Fibroblast of mammary gland (primary cell): ENCODE results near the gene CEP112.
A peak's percentile ranks its signal among the peaks of the same experiment; 100 is the strongest.

Experiments used
- DNase-seq: peaks from one replicate; pipeline ENCODE4 v3.0.0-alpha.2; 2010; ENCODE audit warnings: low read depth
- H3K4me3 ChIP-seq: 2 replicates; pipeline ENCODE4 v1.5.1; 2011; ENCODE audit warnings: low read depth, mild to moderate bottlenecking, low read length, moderate library complexity; ENCODE audit not compliant: control insufficient read depth
- CTCF ChIP-seq: conservative IDR thresholded peaks from 2 replicates; pipeline ENCODE4 v1.5.1; 2011; ENCODE audit warnings: low read depth, low read length, inconsistent platforms; ENCODE audit not compliant: control insufficient read depth, insufficient read depth

CEP112 gene

GRCh38 chr17:65990593-65990992 lies 201.3 kb downstream of the CEP112 start:
- DNase-seq: no peak
- TF ChIP-seq CTCF: no peak
- H3K4me3 ChIP-seq: no peak overlapping the region

GRCh38 chr17:65988451-65988850 lies 203.5 kb downstream of the CEP112 start:
- H3K4me3 ChIP-seq: no peak overlapping the region
- no peak for TF ChIP-seq CTCF
- DNase-seq: no peak

DNA sequence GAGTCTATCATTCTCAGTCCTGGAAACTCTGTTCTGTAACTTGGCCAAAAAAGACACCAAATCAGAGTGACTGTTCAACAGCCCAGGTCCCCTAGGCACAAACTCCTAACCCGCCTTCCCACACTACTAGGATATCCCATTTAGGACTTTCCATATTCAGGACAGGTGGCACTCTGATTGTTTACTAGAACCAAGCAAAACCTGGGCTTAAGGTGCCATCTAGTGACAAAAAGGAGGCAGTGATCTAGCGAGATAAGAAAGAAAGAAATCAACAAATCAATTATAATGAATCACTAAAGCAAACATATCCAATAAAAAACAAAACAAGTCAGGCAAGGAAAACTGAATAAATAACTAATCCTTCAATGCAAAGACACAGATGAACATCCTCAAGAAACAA lies 203.9 kb downstream of the CEP112 start:
- DNase-seq: peak; percentile 48
- no peak overlapping the region for H3K4me3 ChIP-seq
- peak; percentile 55 for TF ChIP-seq CTCF

DNA sequence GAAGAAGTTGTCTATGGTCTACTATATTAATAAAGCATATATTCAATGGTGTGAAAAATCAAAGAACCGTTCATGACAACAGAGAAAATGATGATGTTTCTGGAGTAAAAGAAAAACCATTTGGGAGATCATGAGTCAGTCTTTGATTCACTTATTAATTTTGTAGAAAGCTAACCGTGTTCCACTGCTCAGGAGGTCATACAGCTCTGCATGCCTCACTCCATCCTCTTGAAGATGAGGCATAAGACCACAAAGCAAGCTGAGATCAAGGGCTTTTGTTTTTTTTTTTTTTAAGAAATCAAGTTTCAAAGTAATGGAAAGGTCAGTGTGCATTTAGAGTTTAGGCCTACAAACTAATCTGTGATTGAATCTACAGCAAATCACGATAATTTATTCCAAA lies 206.4 kb downstream of the CEP112 start:
- peak; percentile 41 for DNase-seq
- no peak overlapping the region for H3K4me3 ChIP-seq
- no peak for TF ChIP-seq CTCF

GRCh38 chr17:65984299-65984698 lies 207.6 kb downstream of the CEP112 start:
- peak; percentile 51 for DNase-seq
- TF ChIP-seq CTCF: no peak
- H3K4me3 ChIP-seq: no peak overlapping the region

- no peak overlapping the region for H3K4me3 ChIP-seq
- TF ChIP-seq CTCF: no peak
- DNase-seq: no peak
Observed at GRCh38 chr17:65978871-65979270, 213.1 kb downstream of the CEP112 start.

- no peak overlapping the region for H3K4me3 ChIP-seq
- no peak for DNase-seq
- no peak for TF ChIP-seq CTCF
Observed at GRCh38 chr17:65977041-65977440, 214.9 kb downstream of the CEP112 start.
